NOMO-1 treated with dmso at 0.1 percent for 144 hours (cell line): ENCODE measurements around the gene KIF26A.

Source experiments
- DNase-seq: peaks from one replicate; lab custom pipeline; 2025; ENCODE audit not compliant: unreplicated experiment; lab: John Stamatoyannopoulos, UW

KIF26A gene

DNA sequence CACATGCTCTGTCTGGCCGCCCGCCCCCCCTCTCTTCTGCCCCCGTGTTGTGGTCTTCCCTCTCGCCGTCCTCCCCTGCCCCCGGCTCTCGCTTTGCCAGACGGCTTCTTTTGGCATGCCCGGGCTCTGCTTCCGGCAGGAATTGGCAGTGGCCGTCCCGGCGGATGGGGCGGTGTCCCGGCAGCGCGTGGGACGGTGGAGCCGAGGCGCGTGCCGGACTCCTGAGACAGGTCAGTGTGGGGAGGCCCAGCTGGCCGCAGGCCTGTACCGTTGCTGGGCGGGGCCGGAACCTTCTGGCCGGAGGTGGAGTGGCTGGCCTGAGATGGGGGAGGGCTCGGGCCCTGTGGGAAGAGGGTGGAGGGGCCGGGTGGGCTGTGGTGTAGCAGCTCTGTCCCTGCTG lies 17.1 kb downstream of the KIF26A start:
- DNase-seq: no peak

DNA sequence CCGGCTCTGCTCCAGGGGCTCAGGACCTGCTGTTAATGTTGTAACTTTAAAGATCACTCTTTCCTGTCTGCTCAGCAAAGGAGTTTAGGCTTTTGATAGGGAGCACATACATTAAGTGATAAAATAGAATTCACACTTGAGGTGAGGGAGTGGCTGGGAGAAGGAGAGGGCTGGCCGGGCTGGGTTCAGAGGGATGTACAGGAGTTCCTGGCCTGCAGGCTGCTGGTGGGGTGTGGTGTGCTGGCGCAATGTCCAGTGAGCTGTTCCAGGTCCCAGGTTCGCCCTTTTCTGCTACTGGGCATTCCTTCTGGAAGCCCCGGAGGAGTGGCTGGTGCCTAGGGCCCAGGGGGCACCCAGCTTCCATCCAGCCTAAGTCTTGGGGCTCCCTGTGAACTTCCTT lies 17.8 kb downstream of the KIF26A start:
- DNase-seq: no peak

DNA sequence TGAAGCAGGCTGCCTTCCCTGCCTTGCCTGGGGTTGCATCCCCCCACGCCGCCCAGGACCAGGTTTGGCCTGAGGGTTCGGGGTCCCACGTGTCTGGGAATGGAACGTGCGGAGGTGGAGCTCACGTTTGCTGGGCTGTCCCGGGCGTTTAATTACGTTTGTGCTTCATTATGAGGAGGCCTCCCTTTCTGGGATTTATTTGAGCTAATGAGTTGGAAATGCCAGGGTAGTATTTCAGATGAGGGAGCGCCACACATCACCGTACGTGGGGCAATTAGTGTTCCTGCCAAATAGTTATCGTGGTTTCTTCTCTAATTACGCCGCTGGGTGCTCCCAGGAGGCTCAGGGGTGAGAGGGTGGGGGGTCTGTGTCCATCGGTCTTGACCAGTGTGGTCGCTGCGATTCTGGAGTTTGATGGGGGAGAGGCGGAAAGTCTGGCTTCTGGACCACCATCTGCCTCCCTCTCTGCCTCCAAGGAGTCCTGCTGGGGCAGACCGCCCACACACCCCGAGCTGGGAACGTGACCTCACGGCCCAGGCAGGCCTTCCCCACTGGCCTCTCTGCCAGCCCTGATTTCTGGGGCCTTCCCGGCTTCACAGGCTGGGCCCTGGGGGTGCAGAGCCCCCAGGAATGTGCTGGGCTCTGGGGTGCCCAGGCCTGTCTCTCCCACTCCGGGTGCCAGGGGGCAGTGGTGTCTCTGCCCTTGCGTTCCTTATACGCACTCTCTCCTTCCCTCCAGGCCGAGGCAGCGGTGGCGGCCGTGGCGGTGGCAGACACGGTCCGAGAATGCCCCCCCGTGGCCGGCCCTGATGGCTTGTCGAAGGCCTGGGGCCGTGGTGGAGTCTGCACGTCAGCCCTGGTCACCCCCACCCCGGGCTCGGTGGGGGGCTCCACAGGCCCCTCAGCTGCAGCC lies 18.9 kb downstream of the KIF26A start:
- DNase-seq: no peak

DNA sequence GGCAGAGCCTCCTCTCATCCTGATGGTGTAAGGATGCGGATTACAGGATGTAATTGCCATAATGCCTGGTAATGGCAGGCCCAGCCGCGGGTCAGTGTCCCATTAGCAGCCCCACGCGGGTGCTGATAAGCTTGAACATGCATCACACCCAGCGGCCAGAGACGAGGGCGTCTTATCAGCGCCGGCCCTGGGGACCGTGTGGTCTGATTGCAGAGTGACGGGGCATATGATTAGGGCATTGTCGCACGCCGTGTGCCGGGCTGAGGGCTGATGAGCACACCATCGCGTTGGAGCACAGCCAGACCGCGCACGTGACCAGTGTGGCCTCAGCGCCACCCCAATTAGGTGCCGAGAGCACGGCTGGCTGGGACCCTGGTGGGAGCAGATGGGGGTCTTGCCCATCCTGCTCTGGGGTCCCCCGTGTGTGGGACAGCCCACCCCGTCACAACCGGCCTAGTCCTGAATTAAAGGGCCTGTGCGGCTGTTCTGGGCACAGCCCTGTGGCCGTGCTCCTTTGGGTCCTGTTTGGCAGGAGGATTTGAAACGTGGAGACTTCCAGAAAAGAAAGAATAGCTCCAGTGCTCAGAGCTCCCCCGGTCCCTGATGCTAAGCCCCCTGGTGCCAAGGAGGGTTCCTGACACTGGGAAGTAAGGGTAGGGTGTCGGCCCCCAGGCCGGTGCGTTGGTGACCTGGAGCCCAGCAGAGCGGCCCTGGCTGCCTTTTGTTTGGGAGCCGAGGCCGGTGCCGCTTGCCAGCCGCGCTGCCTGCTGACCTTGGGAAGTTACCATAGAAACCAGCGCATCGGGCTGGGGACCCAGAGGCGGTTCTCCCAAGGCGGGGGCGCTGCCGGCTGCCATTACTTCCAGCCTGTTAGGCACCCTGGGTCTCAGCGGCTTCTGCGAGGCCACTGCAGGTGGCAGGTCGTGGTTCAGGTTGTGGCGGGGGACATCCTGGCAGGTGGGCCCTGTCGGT lies 20.7 kb downstream of the KIF26A start:
- no peak for DNase-seq

DNA sequence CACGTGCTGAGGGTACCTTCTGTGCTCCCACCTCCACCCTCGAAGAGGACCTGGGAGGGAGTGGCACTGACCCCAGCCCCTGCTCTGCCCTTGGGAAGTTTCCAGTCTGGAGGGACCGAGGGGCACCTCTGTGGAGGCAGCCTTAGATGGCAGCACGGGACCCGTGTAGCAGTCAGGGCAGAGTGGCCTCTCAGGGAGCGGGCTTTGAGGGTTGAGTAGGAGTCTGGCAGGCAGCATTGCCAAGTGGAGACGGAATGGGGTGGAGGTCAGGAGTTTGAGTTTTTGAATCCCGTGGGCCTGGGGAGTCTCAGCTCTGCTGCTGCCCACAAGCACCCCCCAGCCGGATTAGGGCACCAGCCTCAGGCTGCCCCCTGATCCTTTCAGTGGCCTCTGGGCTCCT lies 21.6 kb downstream of the KIF26A start:
- no peak for DNase-seq

DNA sequence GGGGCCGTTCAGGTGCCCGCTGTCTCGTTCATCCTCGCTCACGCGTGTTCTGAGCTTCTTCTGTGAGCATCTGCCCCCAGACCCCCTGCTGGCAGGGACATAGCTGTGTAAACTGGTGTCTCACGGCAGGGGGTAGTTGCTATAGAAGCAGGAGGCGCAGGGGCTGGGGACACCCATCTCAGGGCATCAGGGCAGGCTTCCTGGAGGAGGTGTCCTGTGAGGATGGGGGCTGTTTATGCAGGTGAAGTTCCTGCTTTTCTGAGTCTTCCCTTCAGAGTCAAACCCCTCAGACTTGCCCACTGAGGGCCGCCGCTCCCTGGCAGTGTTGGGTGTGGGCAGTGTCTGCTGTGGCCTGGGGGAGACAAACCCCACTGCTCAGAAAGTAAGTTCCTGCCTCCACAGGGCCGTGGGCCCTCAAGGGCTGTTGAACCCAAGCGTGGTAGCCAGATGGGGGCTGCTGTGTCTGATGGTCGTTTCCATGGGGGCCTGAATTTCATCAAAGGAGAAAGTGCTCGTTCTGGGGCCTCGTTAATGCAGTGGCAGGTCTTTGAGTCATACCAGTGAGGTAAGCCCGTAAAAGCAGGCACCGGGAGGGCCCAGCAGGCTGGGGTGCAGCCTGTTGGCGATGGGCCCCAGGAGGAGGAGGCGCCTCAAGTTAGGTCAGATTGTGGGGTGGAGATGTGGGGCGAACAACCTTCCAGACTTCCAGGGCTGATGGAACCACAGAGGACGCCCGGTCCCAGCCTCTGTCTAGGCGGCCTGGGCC lies 23.4 kb downstream of the KIF26A start:
- no peak for DNase-seq

DNA sequence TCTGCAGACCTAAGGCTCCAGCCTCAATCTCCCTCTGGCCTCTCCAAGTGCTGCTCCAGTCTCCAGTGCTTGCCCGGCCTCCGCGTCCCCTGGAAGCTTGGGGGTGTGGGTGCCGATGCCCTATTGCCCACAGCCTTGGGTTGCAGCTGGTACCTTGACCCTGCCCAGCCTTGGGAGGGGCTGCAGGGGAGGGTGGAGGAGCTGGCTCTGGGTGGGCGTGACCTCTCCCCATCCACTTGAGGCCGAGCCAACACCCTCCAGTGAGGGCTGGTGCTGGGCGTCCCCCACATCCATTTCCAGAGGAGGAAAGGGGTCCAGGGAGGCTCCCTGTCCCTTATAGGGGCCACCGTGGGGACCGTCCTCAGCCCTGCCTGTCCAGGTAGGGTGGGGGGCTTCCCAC lies 24.1 kb downstream of the KIF26A start:
- no peak for DNase-seq

DNA sequence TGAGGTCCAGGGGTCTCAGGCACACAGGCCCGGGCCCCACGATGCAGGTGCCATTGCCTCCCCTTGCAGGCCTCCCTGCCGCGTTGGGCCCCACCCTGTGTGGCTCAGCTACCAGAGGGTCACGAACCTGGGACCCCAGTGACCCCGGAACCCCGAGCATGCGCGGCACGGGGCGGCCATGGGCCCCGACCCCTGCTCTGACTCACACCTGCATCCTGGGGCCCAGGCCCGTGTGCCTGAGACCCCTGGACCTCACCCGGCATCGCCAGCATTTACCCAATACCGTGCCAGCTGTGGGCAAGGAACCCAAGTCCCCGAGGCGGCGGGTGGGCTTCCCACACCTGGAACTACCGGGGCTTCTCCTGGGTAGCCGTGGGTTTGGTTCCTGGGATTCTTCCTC lies 25.2 kb downstream of the KIF26A start:
- DNase-seq: no peak

DNA sequence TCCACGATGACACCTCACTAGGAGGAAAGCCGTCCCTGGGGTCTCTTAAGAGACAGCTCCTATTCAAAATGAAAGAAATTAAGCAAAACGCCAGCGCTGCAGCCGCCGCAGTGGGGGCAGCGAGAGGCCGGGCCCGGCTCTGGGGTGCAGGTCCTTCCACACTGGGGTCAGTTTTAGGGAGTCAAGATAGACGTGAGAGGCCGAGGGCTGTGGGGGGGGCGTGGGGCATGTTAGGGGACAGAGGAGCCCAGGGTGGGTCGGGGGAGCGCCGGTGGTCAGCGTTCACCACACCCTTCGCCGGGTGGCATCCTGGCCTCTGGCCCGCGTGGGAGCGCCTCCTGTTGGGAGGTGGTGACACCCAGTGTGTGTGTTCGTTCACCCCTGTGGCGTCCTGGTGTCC lies 25.7 kb downstream of the KIF26A start:
- no peak for DNase-seq

DNA sequence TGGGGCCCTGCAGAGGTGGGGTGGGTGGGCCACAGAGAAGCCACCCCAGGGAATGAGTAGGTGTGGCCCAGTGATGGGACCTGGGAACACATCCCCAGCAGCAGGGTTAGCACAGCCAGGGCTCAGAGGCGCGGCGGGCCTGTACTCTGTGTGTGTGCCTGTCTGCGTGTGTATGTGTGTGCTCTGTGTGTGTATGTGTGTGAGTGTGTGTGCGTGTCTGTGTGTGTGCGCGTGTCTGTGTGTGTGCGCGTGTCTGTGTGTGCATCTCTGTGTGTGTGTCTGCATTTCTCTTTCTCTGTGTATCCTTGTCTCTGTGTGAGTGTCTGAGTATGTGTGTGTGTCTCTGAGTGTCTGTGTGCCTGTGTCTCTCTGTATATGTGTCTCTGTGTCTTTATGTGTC lies 26.1 kb downstream of the KIF26A start:
- no peak for DNase-seq

DNA sequence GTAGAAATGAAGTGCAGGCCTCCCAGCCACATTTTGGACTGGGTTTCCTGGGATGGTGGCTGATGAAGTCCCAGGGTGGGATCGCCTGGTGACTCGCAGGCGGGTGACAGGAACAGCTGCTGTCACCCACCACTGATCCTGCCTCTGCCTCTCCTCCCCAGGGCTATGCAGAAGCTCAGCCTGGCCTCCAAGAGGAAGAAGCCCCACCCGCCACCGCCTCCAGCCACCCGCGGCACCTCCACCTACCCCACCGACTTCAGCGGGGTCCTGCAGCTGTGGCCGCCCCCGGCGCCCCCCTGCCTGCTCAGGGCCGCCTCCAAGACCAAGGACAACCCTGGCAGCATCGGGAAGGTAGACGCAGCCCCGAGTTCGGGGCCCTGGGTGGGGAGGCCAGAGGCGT lies 28.3 kb downstream of the KIF26A start:
- no peak for DNase-seq

DNA sequence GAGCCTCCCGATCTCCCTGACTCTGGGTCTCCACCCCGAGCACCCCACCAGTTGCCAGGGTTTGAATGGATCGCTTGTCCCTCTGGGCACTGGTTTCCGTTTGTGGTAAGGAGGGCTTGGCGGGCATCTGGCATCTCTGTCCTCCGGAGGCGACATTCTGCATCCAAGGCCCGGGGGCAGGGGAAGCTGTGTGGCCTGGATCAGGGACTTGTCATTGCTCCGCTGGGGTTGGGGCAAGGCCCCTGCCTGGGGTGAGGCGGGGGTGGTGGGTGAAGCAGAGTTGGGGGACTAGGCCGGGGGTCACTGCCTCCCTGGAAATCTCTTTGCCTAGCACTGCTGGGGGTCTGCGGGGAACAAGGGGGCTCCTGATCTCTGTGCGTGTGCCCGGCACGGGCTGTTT lies 30.2 kb downstream of the KIF26A start:
- no peak for DNase-seq

DNA sequence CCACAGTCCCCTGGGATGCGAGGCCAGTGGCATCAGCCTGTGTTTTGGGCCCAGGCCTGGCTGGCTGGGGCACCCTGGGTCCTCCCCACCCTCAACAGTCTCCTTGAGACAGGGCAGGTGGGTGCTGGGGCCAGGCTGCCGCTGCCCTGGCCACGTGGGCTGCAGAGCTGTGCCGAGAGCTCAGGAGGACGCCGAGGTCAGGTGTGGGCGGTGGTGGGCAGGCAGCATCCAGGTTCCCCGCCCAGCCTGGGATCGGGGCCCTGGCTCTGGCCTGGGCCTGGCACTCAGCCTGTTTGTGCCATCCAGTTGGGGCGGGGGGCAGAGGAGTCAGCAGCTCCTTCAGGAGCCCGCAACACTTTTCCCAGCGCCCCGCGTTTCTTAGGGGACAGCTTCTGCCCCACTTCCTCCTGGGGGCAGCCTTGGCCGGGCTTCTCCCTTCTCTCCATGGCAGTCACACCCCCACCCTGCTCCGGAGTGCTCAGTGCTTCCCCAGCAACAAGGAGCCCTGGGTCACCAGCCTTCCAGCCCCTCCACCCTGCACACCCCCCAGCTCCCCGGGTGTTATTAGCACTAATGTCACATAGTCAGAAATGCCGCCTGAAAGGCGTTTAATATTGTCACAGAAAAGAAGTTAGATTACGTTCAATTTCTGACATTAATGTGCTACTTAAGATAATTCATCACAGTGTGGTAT lies 30.8 kb downstream of the KIF26A start:
- no peak for DNase-seq

DNA sequence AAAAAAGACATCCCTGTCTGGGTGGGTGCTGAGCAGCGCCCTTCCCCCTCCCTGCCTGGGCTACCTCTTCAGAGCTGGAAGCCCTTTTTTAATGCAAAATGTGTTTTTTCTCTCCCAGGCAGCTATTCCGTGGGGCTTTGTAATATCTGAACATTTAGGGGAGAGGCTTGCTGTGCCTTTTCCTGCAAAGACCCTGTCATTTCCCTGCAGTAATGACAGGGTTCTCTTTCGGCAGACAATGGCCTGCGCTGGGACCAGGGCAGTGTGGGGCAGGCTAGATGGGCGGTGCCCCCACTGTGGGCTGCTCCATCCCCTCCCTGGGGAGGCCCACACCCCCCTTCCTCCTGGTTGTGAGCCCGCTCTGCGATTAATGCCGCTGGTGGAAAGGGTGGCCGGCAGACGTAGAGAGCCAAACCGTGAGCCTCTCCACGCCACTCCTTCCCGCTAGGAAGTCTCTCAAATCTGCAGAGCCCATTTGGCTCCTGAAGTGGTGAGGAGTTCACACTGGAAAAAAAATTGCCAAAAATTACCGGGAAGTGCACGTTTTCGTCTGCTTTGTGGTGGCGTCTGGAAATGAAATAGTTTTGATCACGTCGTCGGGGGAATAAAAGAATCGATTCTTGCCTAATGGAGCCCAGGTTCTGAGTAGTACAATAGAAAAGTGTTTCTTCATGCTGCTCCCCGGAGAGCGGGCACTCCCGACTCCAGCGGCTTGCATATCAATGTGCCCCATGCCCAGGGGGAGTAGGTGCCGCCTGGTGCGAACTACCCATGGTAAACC lies 31.5 kb downstream of the KIF26A start:
- no peak for DNase-seq

DNA sequence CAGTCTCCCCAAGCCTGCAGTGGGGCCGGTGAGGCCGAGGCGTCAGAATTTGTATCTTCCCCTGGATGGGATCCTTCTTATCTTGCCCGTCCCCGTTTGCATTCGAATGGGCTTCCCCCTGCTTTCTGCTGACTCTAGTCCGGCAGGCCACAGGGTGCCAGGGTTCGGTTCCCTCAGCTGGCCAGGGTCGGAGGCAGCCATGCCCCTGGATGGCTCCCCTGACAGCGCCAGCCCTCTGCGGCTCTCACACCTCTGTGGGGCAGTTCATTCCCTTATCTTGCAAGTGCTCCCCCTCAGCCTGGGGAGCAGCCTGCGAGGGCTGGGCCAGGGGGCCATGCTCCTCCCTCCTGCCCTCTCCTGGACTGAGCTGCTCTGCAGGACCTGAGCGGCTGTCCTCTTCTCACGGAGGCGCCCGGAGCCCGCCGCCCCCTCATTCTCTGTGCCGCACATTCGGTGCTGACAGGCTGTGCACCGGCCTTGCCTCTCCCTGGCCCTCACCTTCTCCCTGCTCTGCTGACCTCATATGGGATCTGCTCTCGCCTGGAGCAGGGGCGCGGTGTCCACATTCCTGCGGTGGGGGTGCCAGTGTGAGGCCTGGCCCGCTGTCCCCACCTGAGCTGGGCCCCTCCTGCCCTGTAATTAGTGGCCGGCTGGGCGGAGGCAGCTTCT lies 32.8 kb downstream of the KIF26A start:
- no peak for DNase-seq

DNA sequence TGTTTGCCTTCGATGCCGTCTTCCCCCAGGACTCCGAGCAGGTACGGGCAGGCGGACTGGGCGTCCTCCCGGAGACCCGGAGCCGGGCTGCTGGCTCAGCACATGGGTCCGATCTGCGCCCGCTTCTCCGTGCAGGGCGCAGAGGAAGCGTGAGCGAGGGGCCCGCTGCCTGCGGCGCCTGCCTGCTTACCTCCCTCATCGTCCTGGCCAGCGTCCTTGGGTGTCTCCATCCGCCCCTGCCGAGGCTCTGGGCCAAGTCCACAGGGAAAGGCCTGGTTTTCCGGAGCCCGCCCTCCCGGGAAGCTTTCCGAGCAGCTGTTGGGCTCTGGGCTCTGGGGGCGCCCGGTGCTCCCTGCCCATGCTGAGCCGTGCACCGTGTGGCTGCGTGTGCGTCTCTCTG lies 33.5 kb downstream of the KIF26A start:
- no peak for DNase-seq

DNA sequence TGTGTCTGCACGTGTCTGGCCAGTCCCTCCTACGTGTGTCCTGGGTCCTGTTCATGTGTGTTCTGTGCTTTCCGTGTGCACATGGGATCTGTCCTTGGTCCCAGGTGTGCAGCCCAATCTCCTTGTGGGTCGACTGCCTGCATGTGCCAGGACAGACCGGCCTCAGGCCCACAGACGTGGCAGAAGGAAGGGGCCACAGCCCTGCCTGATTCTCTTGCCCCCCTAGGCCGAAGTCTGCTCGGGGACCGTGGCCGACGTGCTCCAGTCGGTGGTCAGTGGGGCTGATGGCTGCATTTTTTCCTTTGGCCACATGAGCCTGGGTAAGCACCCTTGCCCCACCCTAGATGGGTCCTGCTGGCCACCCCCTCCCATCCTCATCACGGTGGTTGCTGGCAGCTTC lies 34.0 kb downstream of the KIF26A start:
- no peak for DNase-seq

DNA sequence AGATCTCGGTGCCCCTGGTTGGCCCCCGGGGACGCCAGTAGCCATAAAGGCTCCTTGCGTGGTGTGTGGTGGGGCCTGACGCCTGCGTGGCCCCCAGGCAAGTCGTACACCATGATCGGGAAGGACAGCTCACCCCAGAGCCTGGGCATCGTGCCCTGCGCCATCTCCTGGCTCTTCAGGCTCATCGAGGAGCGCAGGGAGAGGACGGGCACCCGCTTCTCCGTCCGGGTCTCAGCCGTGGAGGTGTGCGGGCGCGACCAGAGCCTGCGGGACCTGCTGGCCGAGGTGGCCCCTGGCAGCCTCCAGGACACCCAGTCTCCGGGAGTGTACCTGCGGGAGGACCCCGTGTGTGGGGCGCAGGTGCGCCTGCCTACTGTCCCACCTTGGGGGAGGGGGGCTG lies 34.5 kb downstream of the KIF26A start:
- DNase-seq: no peak

DNA sequence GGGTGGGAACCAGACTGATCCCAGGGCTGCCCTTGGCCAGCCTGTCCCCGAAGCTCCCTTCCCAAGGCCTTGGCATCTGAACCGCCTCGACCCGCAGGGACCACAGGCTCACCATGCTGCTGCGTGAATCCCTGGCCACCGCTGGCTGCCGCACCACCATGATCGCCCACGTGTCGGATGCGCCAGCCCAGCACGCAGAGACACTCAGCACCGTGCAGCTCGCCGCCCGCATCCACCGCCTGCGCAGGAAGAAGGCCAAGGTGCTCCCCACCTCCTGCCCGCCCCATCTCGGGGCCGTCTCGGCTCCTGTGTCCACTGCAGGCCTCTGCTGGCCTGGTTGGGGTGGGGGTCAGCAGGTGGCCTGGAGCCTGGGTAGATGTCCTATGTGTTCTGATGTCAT lies 35.7 kb downstream of the KIF26A start:
- DNase-seq: no peak
